COLO829 (cell line): ENCODE data around the gene OTOP3.
A peak's percentile ranks its signal among the peaks of the same experiment; 100 is the strongest.

Experiments used
- DNase-seq: peaks from one replicate; pipeline ENCODE4 v3.0.0; 2012; ENCODE audit warnings: low spot score

OTOP3 gene

GRCh38 chr17:74941128-74941725 lies 5.5 kb downstream of the OTOP3 start:
- DNase-seq: no peak

- DNase-seq: no peak
Observed at GRCh38 chr17:74943808-74944522, 8.3 kb downstream of the OTOP3 start.

GRCh38 chr17:74945543-74945942 lies 9.8 kb downstream of the OTOP3 start:
- DNase-seq: no peak

DNA sequence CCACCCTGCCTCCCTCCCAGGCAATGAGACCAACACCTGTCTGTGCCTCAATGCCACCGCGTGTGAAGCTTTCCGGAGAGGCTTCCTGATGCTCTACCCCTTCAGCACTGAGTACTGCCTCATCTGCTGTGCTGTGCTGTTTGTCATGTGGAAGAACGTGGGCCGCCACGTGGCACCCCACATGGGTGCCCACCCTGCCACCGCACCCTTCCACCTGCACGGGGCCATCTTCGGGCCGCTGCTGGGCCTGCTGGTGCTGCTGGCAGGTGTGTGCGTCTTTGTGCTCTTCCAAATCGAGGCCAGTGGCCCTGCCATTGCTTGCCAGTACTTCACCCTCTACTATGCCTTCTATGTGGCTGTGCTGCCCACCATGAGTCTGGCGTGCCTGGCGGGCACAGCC lies 10.9 kb downstream of the OTOP3 start:
- DNase-seq: no peak

- DNase-seq: no peak
Observed at GRCh38 chr17:74947041-74947754, 11.5 kb downstream of the OTOP3 start.

DNA sequence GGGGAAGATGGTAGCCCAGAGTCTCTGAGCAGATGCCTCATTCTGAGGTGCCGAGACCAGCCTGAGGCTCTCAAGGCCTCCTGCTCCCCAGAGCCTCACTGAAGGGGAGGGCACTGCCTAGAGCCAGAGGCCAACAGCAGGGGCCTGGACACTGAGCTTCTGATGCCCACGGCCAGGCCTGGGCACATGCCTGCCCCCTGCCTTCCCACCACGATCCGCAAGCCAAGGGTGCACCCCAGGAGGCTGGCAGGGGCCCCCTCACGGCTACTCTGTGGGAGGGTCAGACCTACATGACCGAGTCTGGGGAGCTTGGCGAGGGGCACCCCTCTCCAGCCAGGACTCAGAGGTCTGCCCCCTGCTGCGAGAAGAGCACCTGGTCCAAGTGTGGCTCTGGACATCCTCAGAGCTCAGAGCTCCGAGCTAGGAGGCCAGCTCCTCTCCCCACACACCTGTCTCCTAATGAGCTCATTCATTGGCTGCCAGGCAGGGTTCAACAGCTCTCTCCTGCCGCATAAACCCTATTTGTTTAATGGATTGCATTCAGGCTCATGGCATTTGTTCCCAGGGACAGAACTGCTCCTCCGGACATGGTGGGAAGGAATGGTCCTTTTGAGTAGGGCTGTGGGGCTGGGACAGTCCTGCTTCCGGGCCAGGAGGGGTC lies 13.9 kb downstream of the OTOP3 start:
- DNase-seq: no peak

DNA sequence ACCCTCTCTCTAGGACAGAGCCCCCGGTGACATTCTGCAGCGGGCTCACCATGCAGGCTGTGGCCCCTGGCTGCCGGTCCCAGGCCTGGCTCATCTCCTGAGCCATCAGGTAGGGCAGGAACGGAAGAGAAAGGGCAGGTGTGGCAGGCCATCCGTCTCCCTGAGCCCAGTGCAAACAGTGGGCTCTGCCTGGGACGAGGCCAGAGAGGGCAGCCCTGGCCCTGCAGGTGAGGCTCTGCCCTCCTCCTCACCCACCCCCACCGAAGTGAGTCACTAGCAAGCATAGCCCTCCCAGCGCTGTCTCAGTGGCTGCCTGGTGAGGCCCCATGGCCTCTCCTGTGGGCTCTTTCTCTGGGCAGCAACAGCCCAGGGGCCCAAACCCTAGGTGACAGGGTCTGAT lies 14.5 kb downstream of the OTOP3 start:
- DNase-seq: no peak

DNA sequence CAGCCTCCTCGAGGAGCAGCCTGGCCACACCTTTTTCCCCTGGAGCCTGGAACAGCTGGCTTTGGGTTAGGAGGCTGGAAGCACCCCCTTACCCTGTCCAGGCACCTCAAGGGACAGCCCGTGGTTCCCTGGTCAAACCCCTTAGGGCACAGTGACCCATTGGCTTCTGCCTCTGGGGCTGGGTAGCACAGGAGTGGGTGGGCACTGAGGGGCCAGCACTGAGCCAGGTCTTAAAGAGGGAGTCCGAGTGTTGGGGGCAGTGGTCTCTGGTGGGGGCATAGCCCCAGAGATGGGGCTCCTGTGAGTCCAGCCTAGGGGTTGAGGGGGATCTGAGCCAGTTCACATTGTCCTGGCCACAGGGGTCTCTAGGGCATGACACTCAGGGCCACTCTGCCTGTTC lies 15.4 kb downstream of the OTOP3 start:
- no peak for DNase-seq

GRCh38 chr17:74951680-74952421 lies 16.2 kb downstream of the OTOP3 start:
- no peak for DNase-seq

DNA sequence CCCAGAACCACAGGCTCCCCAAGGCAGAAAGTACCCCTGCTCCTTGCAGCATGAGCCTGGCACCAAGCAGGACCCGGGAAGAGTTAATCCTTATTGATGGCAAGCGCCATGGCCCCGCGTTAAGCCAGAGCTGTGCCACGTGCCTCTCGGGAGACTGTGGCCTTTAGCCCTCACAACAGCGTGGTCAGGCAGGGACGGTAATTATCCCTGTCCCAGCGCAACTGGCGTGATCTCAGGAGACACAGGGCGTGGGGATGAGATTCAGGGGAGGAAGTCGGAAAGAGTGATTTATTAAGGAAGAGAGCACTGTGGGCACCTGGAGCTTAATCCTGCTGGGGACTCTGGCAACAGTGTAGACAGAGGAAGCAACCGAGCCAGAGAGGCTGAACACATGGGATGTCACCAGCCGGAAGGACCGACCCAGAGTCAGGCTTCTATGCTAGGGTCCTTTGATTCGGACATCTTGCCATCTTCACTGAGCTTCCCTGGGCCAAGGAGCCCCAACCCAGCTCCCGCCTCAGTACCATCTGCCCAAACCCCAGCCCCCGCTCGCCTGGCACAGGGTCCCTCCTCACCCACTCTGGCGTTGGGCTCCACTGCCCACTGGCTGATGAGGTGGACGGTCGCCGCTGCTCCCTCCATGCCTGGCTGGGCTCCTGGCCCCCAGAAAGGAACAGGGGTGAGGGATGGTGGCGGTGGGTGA lies 16.9 kb downstream of the OTOP3 start:
- no peak for DNase-seq

- no peak for DNase-seq
Observed at GRCh38 chr17:74953134-74953687, 17.5 kb downstream of the OTOP3 start.

DNA sequence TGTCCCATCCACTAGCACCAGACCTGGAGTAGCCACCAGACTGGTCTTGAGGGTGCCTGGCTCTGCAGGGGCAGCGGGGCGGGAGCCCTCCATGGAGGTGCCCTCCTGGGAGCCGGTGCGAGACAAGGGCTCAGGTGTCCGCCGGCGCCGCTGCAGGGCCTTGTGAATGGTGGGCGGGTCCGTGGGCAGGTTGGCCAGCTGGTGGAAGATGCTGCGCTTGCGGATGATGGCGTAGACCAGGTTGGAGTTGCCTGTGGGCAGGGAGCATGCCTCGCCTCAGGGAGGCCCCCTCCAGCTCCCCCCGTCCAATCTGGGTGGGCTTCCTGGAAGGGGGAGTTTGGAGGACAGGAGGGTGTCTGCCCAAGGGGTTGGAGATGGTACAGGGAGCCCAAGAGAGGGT lies 18.4 kb downstream of the OTOP3 start:
- no peak for DNase-seq

DNA sequence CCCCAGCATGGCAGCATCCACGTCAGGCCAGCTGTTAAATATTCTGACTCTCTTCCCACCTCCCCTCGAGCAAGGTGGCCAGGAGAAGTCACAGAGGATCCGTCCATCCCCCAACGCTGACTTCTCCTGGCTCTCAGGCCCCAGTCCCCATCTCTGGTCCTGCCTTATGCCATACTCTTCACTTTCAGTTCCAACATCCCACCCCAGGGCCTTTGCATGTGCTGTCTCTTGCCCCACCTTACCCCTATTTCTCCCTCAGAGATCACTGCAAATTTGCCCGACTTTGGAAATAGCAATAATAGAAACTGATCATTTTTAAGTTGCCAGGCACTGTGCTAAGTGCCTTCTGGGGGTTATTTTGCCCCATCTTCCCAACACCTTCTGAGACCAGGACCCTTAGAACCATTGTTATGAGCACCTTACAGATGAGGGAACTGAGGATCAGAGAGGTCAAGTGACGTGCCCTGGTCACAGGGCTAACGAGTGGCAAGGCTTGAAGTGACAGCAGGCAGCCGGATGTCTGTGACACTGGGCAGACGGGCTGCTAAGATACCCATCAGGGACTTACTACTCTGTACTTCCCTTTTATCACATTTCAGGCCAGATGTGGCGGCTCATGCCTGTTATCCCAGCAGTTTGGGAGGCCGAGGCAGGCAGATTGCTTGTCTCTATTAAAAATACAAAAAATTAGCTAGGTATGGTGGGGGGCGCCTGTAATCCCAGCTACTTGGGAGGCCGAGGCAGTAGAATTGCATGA lies 19.1 kb downstream of the OTOP3 start:
- no peak for DNase-seq

GRCh38 chr17:74956093-74956492 lies 20.4 kb downstream of the OTOP3 start:
- DNase-seq: no peak

GRCh38 chr17:74957935-74958740 lies 22.4 kb downstream of the OTOP3 start:
- DNase-seq: peak; percentile 57

DNA sequence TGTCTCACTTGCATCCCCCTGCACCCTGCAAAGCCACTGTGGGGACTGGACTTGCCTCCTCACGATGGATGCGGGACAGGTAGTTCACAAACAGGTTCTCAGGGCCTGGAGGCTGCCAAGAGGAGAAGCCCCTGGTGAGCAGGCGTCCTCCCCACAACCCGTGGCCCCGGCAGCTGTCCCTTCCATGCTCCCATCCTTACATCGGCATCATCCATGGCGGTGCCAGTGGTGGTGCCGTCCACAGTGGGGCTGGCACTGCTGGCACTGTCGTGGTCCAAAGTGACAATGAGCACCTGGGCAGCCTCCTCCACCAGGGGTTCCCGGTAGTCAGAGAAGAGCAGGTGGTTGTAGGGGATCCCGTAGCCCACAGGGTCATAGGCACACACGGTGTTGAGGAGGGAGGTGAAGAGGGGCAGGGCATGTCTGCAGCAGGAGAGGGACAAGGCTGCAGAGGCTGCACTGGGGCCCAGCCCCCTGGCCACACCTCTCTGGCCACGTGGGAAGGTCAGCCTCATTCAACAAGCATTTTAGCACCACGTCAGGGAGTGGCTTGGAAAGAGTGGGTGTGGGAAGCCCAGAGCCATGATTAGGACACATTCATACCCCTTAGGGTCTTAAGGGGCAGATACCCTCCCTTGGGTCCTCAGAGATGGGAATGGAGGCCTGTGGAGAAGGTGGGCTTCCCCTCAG lies 24.3 kb downstream of the OTOP3 start:
- no peak for DNase-seq

DNA sequence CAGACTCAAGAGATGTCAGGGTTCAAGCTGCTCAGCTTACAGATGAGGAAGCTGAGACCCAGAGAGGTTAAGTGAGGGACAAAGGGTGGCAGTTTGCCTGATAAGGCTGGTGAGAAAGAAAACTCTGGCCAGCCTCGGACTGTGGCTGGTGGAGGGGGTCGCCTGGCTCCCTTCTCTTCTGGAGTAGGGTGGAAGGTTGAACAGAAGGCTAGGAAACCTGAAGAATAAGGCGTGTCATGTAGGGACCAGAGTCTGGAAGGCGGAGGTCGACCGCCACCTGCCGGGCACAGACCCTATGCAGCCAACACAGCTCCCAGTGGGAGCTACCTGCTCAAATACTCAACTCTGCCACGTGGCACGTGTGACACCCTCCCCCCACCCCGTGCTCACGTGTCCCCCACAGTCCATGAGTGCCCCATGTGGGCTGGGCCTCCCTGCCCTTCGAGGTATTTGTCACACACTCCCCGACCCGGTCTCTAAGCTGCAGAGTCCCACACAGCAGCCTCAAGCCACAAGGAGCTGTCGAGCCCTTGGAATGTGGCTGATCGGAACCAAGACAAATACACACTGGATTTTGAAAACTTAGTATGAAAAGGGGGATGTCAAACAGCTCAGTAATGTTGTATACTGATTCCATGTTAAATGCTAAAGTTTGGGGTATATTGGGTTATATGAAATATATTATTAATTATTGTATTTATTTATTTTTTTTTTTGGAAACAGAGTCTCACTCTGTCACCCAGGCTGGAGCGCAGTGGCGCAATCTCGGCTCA lies 25.1 kb downstream of the OTOP3 start:
- DNase-seq: peak; percentile 69
